Fibroblast of skin of back (primary cell): ENCODE measurements around the gene MAPRE3.

Source experiments
- DNase-seq: peaks from one replicate; pipeline ENCODE4 v3.0.0-alpha.2; 2013

The MAPRE3 gene

GRCh38 chr2:26950246-26950645 is 20.2 kb upstream of the MAPRE3 start:
- DNase-seq: no peak

- DNase-seq: no peak
Measured at GRCh38 chr2:26951236-26951635, 19.2 kb upstream of the MAPRE3 start.

GRCh38 chr2:26952374-26952773 is 18.1 kb upstream of the MAPRE3 start:
- DNase-seq: no peak

- DNase-seq: no peak
Measured at GRCh38 chr2:26954135-26954534, 16.3 kb upstream of the MAPRE3 start.

- no peak for DNase-seq
Measured at GRCh38 chr2:26957041-26957440, 13.4 kb upstream of the MAPRE3 start.

GRCh38 chr2:26957534-26957933 is 12.9 kb upstream of the MAPRE3 start:
- no peak for DNase-seq

GRCh38 chr2:26959331-26959730 is 11.1 kb upstream of the MAPRE3 start:
- DNase-seq: no peak

GRCh38 chr2:26964446-26965130 is 5.8 kb upstream of the MAPRE3 start:
- no peak for DNase-seq

GRCh38 chr2:26968001-26968400 is 2.4 kb upstream of the MAPRE3 start:
- no peak for DNase-seq

GRCh38 chr2:26969077-26969844 is 1.2 kb upstream of the MAPRE3 start:
- no peak for DNase-seq

- peak; percentile 7 for DNase-seq
Measured at GRCh38 chr2:26970928-26971627, 641 bp downstream of the MAPRE3 start.

GRCh38 chr2:26971911-26972786 is 1.7 kb downstream of the MAPRE3 start:
- no peak for DNase-seq

GRCh38 chr2:26974352-26974751 is 3.9 kb downstream of the MAPRE3 start:
- no peak for DNase-seq

- DNase-seq: no peak
Measured at GRCh38 chr2:26975102-26975501, 4.7 kb downstream of the MAPRE3 start.

- DNase-seq: no peak
Measured at GRCh38 chr2:26975656-26976055, 5.2 kb downstream of the MAPRE3 start.

GRCh38 chr2:26976237-26976636 is 5.8 kb downstream of the MAPRE3 start:
- no peak for DNase-seq

- DNase-seq: no peak
Measured at GRCh38 chr2:26977012-26977411, 6.6 kb downstream of the MAPRE3 start.

- no peak for DNase-seq
Measured at GRCh38 chr2:26978061-26978596, 7.7 kb downstream of the MAPRE3 start.

GRCh38 chr2:26979741-26980140 is 9.3 kb downstream of the MAPRE3 start:
- DNase-seq: no peak

- DNase-seq: no peak
Measured at GRCh38 chr2:26980971-26981370, 10.5 kb downstream of the MAPRE3 start.

GRCh38 chr2:26982102-26982742 is 11.8 kb downstream of the MAPRE3 start:
- no peak for DNase-seq

- DNase-seq: no peak
Measured at GRCh38 chr2:26983746-26984145, 13.3 kb downstream of the MAPRE3 start.
